ENCODE results near the gene MTUS2. TPM values are rescaled to one million over a fixed set of nuclear protein-coding genes. Genes with fewer than 3 reads are reported as not detected.

The MTUS2 gene
- total RNA-seq, 1 experiment from 2014 or later, result 6.6 TPM

GRCh38 chr13:29543230-29544215 is 723.4 kb downstream of the MTUS2 start:
- Histone ChIP-seq H3K9me3 (ENCODE audit: low read length) (no peaks in the 10 kb centered on the region), H3K79me2 (ENCODE audit: low read length) (peaks cover 99% of the 10 kb centered on the region), H3K36me3 (ENCODE audit: insufficient read depth, low read length) (no peaks in the 10 kb centered on the region), H3K27ac (ENCODE audit: low read length) (no peak overlapping the region), H4K20me1 (ENCODE audit: insufficient read depth, low read depth, low read length) (peaks cover 32% of the 10 kb centered on the region; the same call in 1 of the 2 replicates), H3K4me2 (ENCODE audit: low read depth, low read length, poor library complexity, severe bottlenecking) (no peak overlapping the region), H3K4me1 (ENCODE audit: low read length) (no peaks in the 10 kb centered on the region), H2AFZ (ENCODE audit: low read length) (no peak overlapping the region), H3K4me3 (ENCODE audit: low read length) (no peak overlapping the region), H3K9me2 (replicated peaks; ENCODE audit: insufficient read depth, low read length) (no peaks in the 10 kb centered on the region), H3K9ac (ENCODE audit: low read length) (no peak overlapping the region), H3K27me3 (ENCODE audit: low read length) (no peaks in the 10 kb centered on the region)
- DNase-seq, result no peak

GRCh38 chr13:29545988-29546387 is 725.8 kb downstream of the MTUS2 start:
- H3K9ac ChIP-seq (ENCODE audit: low read length), result no peak overlapping the region
- no peak overlapping the region for H3K27ac ChIP-seq (ENCODE audit: low read length)
- no peak for DNase-seq
- no peaks in the 10 kb centered on the region for H3K27me3 ChIP-seq (ENCODE audit: low read length)
- no peaks in the 10 kb centered on the region; the same call in 1 of the 2 replicates for H3K36me3 ChIP-seq (ENCODE audit: insufficient read depth, low read length)
- no peaks in the 10 kb centered on the region for H3K9me2 ChIP-seq (replicated peaks; ENCODE audit: insufficient read depth, low read length)
- H3K4me2 ChIP-seq (ENCODE audit: low read depth, low read length, poor library complexity, severe bottlenecking), result no peak overlapping the region
- H2AFZ ChIP-seq (ENCODE audit: low read length), result no peak overlapping the region
- H4K20me1 ChIP-seq (ENCODE audit: insufficient read depth, low read depth, low read length), result peaks cover 16% of the 10 kb centered on the region; the same call in 1 of the 2 replicates
- H3K9me3 ChIP-seq (ENCODE audit: low read length), result no peaks in the 10 kb centered on the region
- no peaks in the 10 kb centered on the region for H3K4me1 ChIP-seq (ENCODE audit: low read length)
- H3K4me3 ChIP-seq (ENCODE audit: low read length), result no peak overlapping the region
- H3K79me2 ChIP-seq (ENCODE audit: low read length), result peaks cover 99% of the 10 kb centered on the region

GRCh38 chr13:29546662-29547061 is 726.5 kb downstream of the MTUS2 start:
- no peak overlapping the region for H2AFZ ChIP-seq (ENCODE audit: low read length)
- H3K4me3 ChIP-seq (ENCODE audit: low read length), result no peak overlapping the region
- peaks cover 98% of the 10 kb centered on the region for H3K79me2 ChIP-seq (ENCODE audit: low read length)
- no peaks in the 10 kb centered on the region for H3K27me3 ChIP-seq (ENCODE audit: low read length)
- no peaks in the 10 kb centered on the region for H3K4me1 ChIP-seq (ENCODE audit: low read length)
- no peak for DNase-seq
- H3K36me3 ChIP-seq (ENCODE audit: insufficient read depth, low read length), result no peaks in the 10 kb centered on the region; the same call in 1 of the 2 replicates
- H4K20me1 ChIP-seq (ENCODE audit: insufficient read depth, low read depth, low read length), result peaks cover 11% of the 10 kb centered on the region; the same call in 1 of the 2 replicates
- H3K9me2 ChIP-seq (replicated peaks; ENCODE audit: insufficient read depth, low read length), result no peaks in the 10 kb centered on the region
- no peak overlapping the region for H3K27ac ChIP-seq (ENCODE audit: low read length)
- no peak overlapping the region for H3K4me2 ChIP-seq (ENCODE audit: low read depth, low read length, poor library complexity, severe bottlenecking)
- H3K9ac ChIP-seq (ENCODE audit: low read length), result no peak overlapping the region
- H3K9me3 ChIP-seq (ENCODE audit: low read length), result no peaks in the 10 kb centered on the region

GRCh38 chr13:29547153-29547552 is 727.0 kb downstream of the MTUS2 start:
- H3K9me2 ChIP-seq (replicated peaks; ENCODE audit: insufficient read depth, low read length), result no peaks in the 10 kb centered on the region
- DNase-seq, result no peak
- no peaks in the 10 kb centered on the region for H3K9me3 ChIP-seq (ENCODE audit: low read length)
- peaks cover 11% of the 10 kb centered on the region; the same call in 1 of the 2 replicates for H4K20me1 ChIP-seq (ENCODE audit: insufficient read depth, low read depth, low read length)
- H3K27ac ChIP-seq (ENCODE audit: low read length), result no peak overlapping the region
- no peaks in the 10 kb centered on the region for H3K4me1 ChIP-seq (ENCODE audit: low read length)
- H3K36me3 ChIP-seq (ENCODE audit: insufficient read depth, low read length), result no peaks in the 10 kb centered on the region; the same call in 1 of the 2 replicates
- no peaks in the 10 kb centered on the region for H3K27me3 ChIP-seq (ENCODE audit: low read length)
- no peak overlapping the region for H3K4me2 ChIP-seq (ENCODE audit: low read depth, low read length, poor library complexity, severe bottlenecking)
- H3K9ac ChIP-seq (ENCODE audit: low read length), result no peak overlapping the region
- no peak overlapping the region for H2AFZ ChIP-seq (ENCODE audit: low read length)
- H3K79me2 ChIP-seq (ENCODE audit: low read length), result peaks cover 100% of the 10 kb centered on the region
- H3K4me3 ChIP-seq (ENCODE audit: low read length), result no peak overlapping the region

DNA sequence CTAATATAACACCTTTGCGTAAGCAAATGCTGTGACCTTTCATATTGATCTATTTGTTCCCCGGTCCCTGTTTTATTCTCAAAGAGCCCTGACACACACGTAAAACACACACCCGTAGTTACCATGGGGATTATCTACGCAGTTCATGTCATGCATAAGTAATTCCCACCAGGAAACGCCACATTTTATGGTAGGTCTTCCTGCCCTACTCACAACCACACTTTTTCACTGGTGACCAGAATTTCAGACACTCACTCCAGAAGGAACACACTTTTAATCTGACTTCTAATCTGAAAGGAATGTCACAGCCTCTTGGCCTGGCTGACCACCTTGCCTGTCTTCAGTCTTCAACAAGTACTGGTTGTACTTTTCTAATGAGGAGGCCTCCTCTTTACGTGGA is 728.6 kb downstream of the MTUS2 start:
- no peaks in the 10 kb centered on the region for H3K9me2 ChIP-seq (replicated peaks; ENCODE audit: insufficient read depth, low read length)
- H3K79me2 ChIP-seq (ENCODE audit: low read length), result peaks cover 100% of the 10 kb centered on the region
- no peaks in the 10 kb centered on the region for H3K4me1 ChIP-seq (ENCODE audit: low read length)
- H3K9ac ChIP-seq (ENCODE audit: low read length), result no peak overlapping the region
- no peaks in the 10 kb centered on the region for H3K9me3 ChIP-seq (ENCODE audit: low read length)
- H3K4me3 ChIP-seq (ENCODE audit: low read length), result no peak overlapping the region
- no peaks in the 10 kb centered on the region; the same call in 1 of the 2 replicates for H3K36me3 ChIP-seq (ENCODE audit: insufficient read depth, low read length)
- no peaks in the 10 kb centered on the region for H3K27me3 ChIP-seq (ENCODE audit: low read length)
- DNase-seq, result no peak
- no peak overlapping the region for H2AFZ ChIP-seq (ENCODE audit: low read length)
- no peak overlapping the region for H3K4me2 ChIP-seq (ENCODE audit: low read depth, low read length, poor library complexity, severe bottlenecking)
- peaks cover 9% of the 10 kb centered on the region; the same call in 1 of the 2 replicates for H4K20me1 ChIP-seq (ENCODE audit: insufficient read depth, low read depth, low read length)
- H3K27ac ChIP-seq (ENCODE audit: low read length), result no peak overlapping the region

DNA sequence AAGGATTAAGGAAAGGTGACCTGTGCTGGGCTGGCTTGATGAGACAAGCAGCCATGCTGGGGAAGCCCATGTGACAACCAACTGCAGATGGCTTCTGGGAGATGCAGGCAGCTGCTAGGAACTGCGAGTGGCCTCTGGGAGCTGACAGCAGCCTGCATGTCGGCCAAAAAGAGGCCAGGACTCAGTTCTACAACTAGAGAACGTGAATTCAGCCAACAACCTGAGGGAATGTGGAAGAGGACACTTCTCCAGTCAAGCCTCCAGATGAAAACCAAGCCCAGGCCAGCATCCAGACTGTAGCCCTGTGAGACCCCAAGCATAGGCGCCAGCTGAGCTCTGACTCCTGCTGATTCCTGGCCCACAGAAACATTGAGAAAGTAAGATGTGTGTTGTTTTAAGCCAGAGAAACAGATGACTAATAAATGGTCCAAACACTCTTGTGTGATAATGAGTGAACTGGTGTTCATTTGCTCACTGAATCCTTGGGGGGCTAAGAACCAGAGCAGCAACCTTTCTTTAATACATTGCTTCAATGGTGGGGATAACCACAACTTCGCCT is 730.4 kb downstream of the MTUS2 start:
- Histone ChIP-seq H3K9ac (ENCODE audit: low read length) (no peak overlapping the region), H3K27ac (ENCODE audit: low read length) (no peak overlapping the region), H4K20me1 (ENCODE audit: insufficient read depth, low read depth, low read length) (peaks cover 20% of the 10 kb centered on the region; the same call in 1 of the 2 replicates), H3K4me1 (ENCODE audit: low read length) (no peaks in the 10 kb centered on the region), H3K4me3 (ENCODE audit: low read length) (no peak overlapping the region), H3K9me2 (replicated peaks; ENCODE audit: insufficient read depth, low read length) (no peaks in the 10 kb centered on the region), H3K27me3 (ENCODE audit: low read length) (no peaks in the 10 kb centered on the region), H3K9me3 (ENCODE audit: low read length) (no peaks in the 10 kb centered on the region), H3K4me2 (ENCODE audit: low read depth, low read length, poor library complexity, severe bottlenecking) (no peak overlapping the region), H2AFZ (ENCODE audit: low read length) (no peak overlapping the region), H3K79me2 (ENCODE audit: low read length) (peaks cover 97% of the 10 kb centered on the region), H3K36me3 (ENCODE audit: insufficient read depth, low read length) (no peaks in the 10 kb centered on the region; the same call in 1 of the 2 replicates)
- DNase-seq, result no peak

- Histone ChIP-seq H2AFZ (ENCODE audit: low read length) (no peak overlapping the region), H3K79me2 (ENCODE audit: low read length) (peaks cover 97% of the 10 kb centered on the region), H3K9me3 (ENCODE audit: low read length) (no peaks in the 10 kb centered on the region), H3K9ac (ENCODE audit: low read length) (no peak overlapping the region), H3K27me3 (ENCODE audit: low read length) (no peaks in the 10 kb centered on the region), H3K36me3 (ENCODE audit: insufficient read depth, low read length) (no peaks in the 10 kb centered on the region; the same call in 1 of the 2 replicates), H4K20me1 (ENCODE audit: insufficient read depth, low read depth, low read length) (peaks cover 16% of the 10 kb centered on the region; the same call in 1 of the 2 replicates), H3K4me1 (ENCODE audit: low read length) (no peaks in the 10 kb centered on the region), H3K27ac (ENCODE audit: low read length) (no peak overlapping the region), H3K4me3 (ENCODE audit: low read length) (no peak overlapping the region), H3K9me2 (replicated peaks; ENCODE audit: insufficient read depth, low read length) (no peaks in the 10 kb centered on the region), H3K4me2 (ENCODE audit: low read depth, low read length, poor library complexity, severe bottlenecking) (no peak overlapping the region)
- no peak for DNase-seq
Observed at GRCh38 chr13:29551214-29551613, 731.1 kb downstream of the MTUS2 start.

All from Karpas-422 (cell line).